Measurements from ENCODE around the gene ATP10A.
"Not testable (repeated sequence)": the region's sequence is repeated elsewhere in the genome, so short reads cannot be mapped to it uniquely, and the experiment has no call there.

The ATP10A gene

GRCh38 chr15:25770618-25771337 is 92.3 kb downstream of the ATP10A start:
- DNase-seq: no peak

GRCh38 chr15:25770031-25770430 is 93.1 kb downstream of the ATP10A start:
- DNase-seq: no peak

GRCh38 chr15:25768271-25768670 is 94.9 kb downstream of the ATP10A start:
- DNase-seq: no peak

GRCh38 chr15:25767356-25768151 is 95.6 kb downstream of the ATP10A start:
- DNase-seq: no peak

- DNase-seq: no peak
These were observed 96.7 kb downstream of the ATP10A start for GRCh38 chr15:25766417-25766816.

- no peak for DNase-seq
These were observed 98.0 kb downstream of the ATP10A start for GRCh38 chr15:25764980-25765735.

- no peak for DNase-seq
These were observed 99.2 kb downstream of the ATP10A start for GRCh38 chr15:25763954-25764353.

- DNase-seq: no peak
These were observed 99.8 kb downstream of the ATP10A start for GRCh38 chr15:25763331-25763751.

- no peak for DNase-seq
These were observed 101.0 kb downstream of the ATP10A start for GRCh38 chr15:25761971-25762662.

GRCh38 chr15:25759421-25759820 is 103.7 kb downstream of the ATP10A start:
- DNase-seq: no peak

GRCh38 chr15:25758612-25759011 is 104.5 kb downstream of the ATP10A start:
- DNase-seq: not testable (repeated sequence)

- no peak for DNase-seq
These were observed 119.4 kb downstream of the ATP10A start for GRCh38 chr15:25743548-25744275.

GRCh38 chr15:25742776-25743547 is 120.2 kb downstream of the ATP10A start:
- DNase-seq: no peak

GRCh38 chr15:25742041-25742730 is 120.9 kb downstream of the ATP10A start:
- DNase-seq: no peak

- no peak for DNase-seq
These were observed 121.9 kb downstream of the ATP10A start for GRCh38 chr15:25741256-25741580.

- DNase-seq: no peak
These were observed 122.5 kb downstream of the ATP10A start for GRCh38 chr15:25740383-25741255.

- DNase-seq: no peak
These were observed 123.4 kb downstream of the ATP10A start for GRCh38 chr15:25739687-25740121.

- no peak for DNase-seq
These were observed 124.8 kb downstream of the ATP10A start for GRCh38 chr15:25738171-25738965.

- no peak for DNase-seq
These were observed 125.9 kb downstream of the ATP10A start for GRCh38 chr15:25737218-25737643.
